Natural killer cell (primary cell): ENCODE data around the gene APC. TPM values are rescaled to one million over a fixed set of nuclear protein-coding genes. Genes with fewer than 3 reads are reported as not detected.

ENCODE experiments used
- ATAC-seq, 3 donors: fragments of 150-1000 bp in 2 of 3; fragments of 200-7000 bp in 1 of 3; cut with Tn5 transposase; 1 replicate in 1 of 3; 2 replicates in 2 of 3; pipeline ENCODE4 v1.10.0; 2021; ENCODE audit warnings: mild to moderate bottlenecking in 2 of 3, moderate library complexity in 2 of 3
- DNase-seq, 2 donors: peaks; one replicate each; pipeline versions ENCODE4 v3.0.0 to v3.0.0-alpha.2; 2013 to 2021; ENCODE audit warnings: mixed read lengths in 1 of 2
- H3K27ac ChIP-seq: one replicate; pipeline ENCODE4 v1.5.1; 2013; ENCODE audit warnings: mild to moderate bottlenecking, low read length
- H3K27me3 ChIP-seq: one replicate; pipeline ENCODE4 v1.6.1; 2013; ENCODE audit warnings: low read length; ENCODE audit not compliant: control insufficient read depth, insufficient read depth
- H3K36me3 ChIP-seq: one replicate; pipeline ENCODE4 v1.6.1; 2013; ENCODE audit warnings: low read length; ENCODE audit not compliant: control insufficient read depth, insufficient read depth
- H3K4me1 ChIP-seq: one replicate; pipeline ENCODE4 v1.6.1; 2013; ENCODE audit warnings: low read length; ENCODE audit not compliant: control insufficient read depth, insufficient read depth
- H3K4me3 ChIP-seq: one replicate; pipeline ENCODE4 v1.5.1; 2013; ENCODE audit warnings: low read length
- H3K9me3 ChIP-seq: one replicate; pipeline ENCODE4 v1.6.1; 2013; ENCODE audit warnings: low read length; ENCODE audit not compliant: control insufficient read depth, insufficient read depth
- H3K27ac Mint-ChIP-seq, 2 donors: one replicate each; pipeline ENCODE4 v1.8.0; 2022; ENCODE audit warnings: mild to moderate bottlenecking in 2 of 2, mixed read lengths in 2 of 2, moderate library complexity in 1 of 2
- H3K27me3 Mint-ChIP-seq, 2 donors: one replicate each; pipeline ENCODE4 v1.8.0; 2022; ENCODE audit warnings: low read depth in 2 of 2, mixed read lengths in 2 of 2
- H3K36me3 Mint-ChIP-seq: one replicate; pipeline ENCODE4 v1.8.0; 2022; ENCODE audit warnings: mixed read lengths
- H3K4me1 Mint-ChIP-seq, 2 donors: one replicate each; pipeline ENCODE4 v1.8.0; 2022; ENCODE audit warnings: mixed read lengths in 2 of 2
- H3K4me3 Mint-ChIP-seq: one replicate; pipeline ENCODE4 v1.8.0; 2022; ENCODE audit warnings: mild to moderate bottlenecking, moderate library complexity, mixed read lengths
- H3K9me3 Mint-ChIP-seq, 2 donors: one replicate each; pipeline ENCODE4 v1.8.0; 2022; ENCODE audit warnings: mixed read lengths in 2 of 2
- WGBS: methylation state at CpG from one replicate; pipeline ENCODE4 v1.1.7; 2013; ENCODE audit warnings: missing lambda C conversion rate; ENCODE audit not compliant: insufficient coverage; 5-methylcytosine and 5-hydroxymethylcytosine counted together
- intact Hi-C: fragments of 100-400 bp; cut with micrococcal nuclease; formaldehyde crosslinking; loops from one replicate; pipeline ENCODE4 v1.14.2; 2022
- total RNA-seq, 4 donors: library from RNA; stranded (reverse); fragments of 120-200 nt in 1 of 4; gene quantifications; one replicate each; pipeline versions ENCODE4 v1.2.3 to v1.2.4, GENCODE V29; 2013 to 2022
- TF ChIP-seq, protein P1 (sequence below): fragments of 200-600 bp; IDR thresholded peaks from one replicate; pipeline ENCODE4 v1.8.0; 2022; ENCODE audit warnings: antibody characterized with exemption

APC gene
- 10 to 100 TPM; 40.1 to 52.3 (median 49.0) TPM for total RNA-seq
- total RNA-seq (2013): 69.1 TPM

DNA sequence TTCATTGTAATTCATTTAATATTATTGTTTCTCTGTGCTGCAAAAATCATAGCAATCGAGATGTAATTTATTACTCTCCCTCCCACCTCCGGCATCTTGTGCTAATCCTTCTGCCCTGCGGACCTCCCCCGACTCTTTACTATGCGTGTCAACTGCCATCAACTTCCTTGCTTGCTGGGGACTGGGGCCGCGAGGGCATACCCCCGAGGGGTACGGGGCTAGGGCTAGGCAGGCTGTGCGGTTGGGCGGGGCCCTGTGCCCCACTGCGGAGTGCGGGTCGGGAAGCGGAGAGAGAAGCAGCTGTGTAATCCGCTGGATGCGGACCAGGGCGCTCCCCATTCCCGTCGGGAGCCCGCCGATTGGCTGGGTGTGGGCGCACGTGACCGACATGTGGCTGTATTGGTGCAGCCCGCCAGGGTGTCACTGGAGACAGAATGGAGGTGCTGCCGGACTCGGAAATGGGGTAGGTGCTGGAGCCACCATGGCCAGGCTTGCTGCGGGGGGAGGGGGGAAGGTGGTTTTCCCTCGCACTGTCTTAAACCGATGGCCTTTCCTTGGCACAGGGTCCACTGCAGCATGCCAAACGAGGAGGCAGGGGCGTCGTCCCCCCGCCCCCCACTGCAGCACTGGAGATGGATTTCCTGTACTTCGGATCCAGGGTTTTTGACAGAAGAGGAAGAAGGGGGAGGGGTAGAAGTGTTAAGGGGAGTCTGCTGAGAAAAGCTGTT is at the start of gene APC:
APC (plus strand) TSS at position 423 of the 728 bp plus-strand sequence. CDS start 17,006 bp downstream, outside the sequence.
- peaks cover 30 to 33% of the 10 kb centered on the region in 2 donors for H3K4me1 Mint-ChIP-seq
- H3K27me3 Mint-ChIP-seq: no peaks in the 10 kb centered on the region
- Histone ChIP-seq H3K4me3 (peak within 1 kb of the TSS; percentile 59), H3K27ac (peak within 1 kb of the TSS; percentile 24), H3K9me3 (no peaks in the 10 kb centered on the region), H3K4me1 (peaks cover 8% of the 10 kb centered on the region), H3K36me3 (no peaks in the 10 kb centered on the region), H3K27me3 (no peaks in the 10 kb centered on the region)
- peak within 1 kb of the TSS; percentile 98 for H3K4me3 Mint-ChIP-seq
- ATAC-seq (peak; percentile 96 to 98 (median 97)), DNase-seq (peak; percentile 82 to 86)
- no peaks in the 10 kb centered on the region for H3K9me3 Mint-ChIP-seq
- TF ChIP-seq, protein P1, sequence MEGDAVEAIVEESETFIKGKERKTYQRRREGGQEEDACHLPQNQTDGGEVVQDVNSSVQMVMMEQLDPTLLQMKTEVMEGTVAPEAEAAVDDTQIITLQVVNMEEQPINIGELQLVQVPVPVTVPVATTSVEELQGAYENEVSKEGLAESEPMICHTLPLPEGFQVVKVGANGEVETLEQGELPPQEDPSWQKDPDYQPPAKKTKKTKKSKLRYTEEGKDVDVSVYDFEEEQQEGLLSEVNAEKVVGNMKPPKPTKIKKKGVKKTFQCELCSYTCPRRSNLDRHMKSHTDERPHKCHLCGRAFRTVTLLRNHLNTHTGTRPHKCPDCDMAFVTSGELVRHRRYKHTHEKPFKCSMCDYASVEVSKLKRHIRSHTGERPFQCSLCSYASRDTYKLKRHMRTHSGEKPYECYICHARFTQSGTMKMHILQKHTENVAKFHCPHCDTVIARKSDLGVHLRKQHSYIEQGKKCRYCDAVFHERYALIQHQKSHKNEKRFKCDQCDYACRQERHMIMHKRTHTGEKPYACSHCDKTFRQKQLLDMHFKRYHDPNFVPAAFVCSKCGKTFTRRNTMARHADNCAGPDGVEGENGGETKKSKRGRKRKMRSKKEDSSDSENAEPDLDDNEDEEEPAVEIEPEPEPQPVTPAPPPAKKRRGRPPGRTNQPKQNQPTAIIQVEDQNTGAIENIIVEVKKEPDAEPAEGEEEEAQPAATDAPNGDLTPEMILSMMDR: no peak
- H3K36me3 Mint-ChIP-seq: no peaks in the 10 kb centered on the region
- under 1% methylated on average over 36 of the region's 36 CpGs for WGBS
- peak within 1 kb of the TSS; percentile 53 to 93 for H3K27ac Mint-ChIP-seq
- intact Hi-C loops: loop anchor here (1.0 kb wide), 2 partner anchors 30 to 124 kb away; partner anchors contain the start of gene SRP19

DNA sequence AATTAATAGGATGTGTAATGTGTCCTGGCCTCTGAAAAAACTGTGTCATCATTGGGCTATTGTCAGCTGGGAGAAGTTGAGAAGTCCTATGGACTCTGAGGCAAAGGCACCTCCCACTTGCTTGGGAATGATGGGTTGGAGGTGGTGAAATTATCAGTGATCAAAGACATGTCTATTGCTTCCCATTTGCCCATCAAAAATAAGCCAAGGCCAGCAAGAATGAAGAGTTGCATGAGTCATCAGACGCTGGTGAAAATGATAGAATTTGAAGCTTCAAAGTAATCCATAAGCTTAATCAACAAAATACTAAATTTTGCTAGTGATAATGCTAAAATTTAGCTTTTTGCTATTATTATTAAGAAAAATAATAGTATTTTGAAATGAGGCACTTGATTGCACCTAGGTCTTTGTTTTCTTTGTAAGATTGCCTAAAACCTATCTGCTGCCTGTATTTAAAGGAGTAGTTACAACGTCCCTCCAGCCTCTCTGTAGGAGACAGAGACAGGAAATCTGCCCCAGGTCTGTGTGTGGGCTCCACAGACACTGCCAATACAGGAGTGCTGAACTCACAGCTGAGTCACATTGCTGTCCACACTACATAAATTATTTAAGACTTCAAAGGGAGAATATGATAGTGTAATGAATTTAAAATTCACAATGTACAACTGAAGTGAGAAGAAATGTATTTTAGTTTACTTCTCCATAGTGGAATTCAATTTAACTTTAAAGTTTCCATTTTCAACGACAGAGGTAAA is 48.4 kb upstream of the APC start:
- intact Hi-C loops: no loop called here
- no peaks in the 10 kb centered on the region for H3K36me3 ChIP-seq
- H3K27me3 ChIP-seq: peaks cover 2% of the 10 kb centered on the region
- TF ChIP-seq, protein P1: no peak
- Mint-ChIP-seq H3K27ac (no peak overlapping the region), H3K36me3 (no peaks in the 10 kb centered on the region), H3K4me1 (no peaks in the 10 kb centered on the region), H3K4me3 (no peak overlapping the region), H3K9me3 (no peaks in the 10 kb centered on the region), H3K27me3 (peaks cover 27 to 67% of the 10 kb centered on the region in 2 donors)
- H3K9me3 ChIP-seq: no peaks in the 10 kb centered on the region
- H3K4me1 ChIP-seq: no peaks in the 10 kb centered on the region
- no peak for DNase-seq
- ATAC-seq: no peak
- 50% methylated on average over 2 of the region's 3 CpGs for WGBS
- no peak overlapping the region for H3K4me3 ChIP-seq
- H3K27ac ChIP-seq: no peak overlapping the region

DNA sequence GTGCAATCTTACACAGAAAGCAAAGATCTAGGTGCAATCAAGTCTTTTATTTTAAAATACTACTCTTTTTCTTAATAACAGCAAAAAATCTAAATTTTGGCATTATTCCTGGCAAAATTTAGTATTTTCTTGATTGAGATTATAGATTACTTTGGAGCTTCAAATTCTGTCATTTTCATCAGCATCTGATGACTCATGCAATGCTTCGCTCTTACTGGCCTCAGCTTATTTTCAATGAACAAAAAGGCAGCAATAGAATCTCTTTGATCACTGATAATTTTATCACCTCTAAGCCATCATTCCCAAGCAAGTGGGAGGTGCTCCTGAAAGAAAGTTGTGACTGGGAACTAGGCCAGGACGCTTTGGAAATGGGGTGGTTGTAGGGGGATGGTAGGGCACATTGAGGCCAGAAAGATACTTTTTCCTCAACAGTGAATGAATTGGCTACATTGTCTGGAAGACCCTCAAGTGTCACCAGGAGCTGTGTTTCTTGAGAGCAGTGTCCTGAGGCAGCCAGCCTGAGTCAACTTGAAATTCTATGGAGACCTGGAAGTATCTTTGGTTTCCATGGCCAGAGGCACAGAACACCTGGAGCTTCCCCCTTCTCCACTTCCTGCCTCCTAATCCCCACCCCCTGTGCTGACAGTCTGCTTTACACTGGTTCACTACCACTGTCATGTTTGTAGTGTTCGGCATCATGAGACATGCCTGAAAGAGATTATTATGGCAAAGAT is 46.9 kb upstream of the APC start:
- Histone ChIP-seq H3K9me3 (no peaks in the 10 kb centered on the region), H3K27ac (no peak overlapping the region), H3K4me3 (no peak overlapping the region), H3K4me1 (no peaks in the 10 kb centered on the region), H3K36me3 (no peaks in the 10 kb centered on the region), H3K27me3 (peaks cover 5% of the 10 kb centered on the region)
- no peak for ATAC-seq
- DNase-seq: no peak
- Mint-ChIP-seq H3K36me3 (no peaks in the 10 kb centered on the region), H3K9me3 (no peaks in the 10 kb centered on the region), H3K4me3 (no peak overlapping the region), H3K27me3 (peaks cover 31 to 80% of the 10 kb centered on the region in 2 donors), H3K27ac (no peak overlapping the region), H3K4me1 (no peaks in the 10 kb centered on the region)
- intact Hi-C loops: loop anchor here (1.0 kb wide), 1 partner anchor 67 kb away; no protein-coding TSS in a partner anchor
- WGBS: 92% methylated on average over 3 of the region's 3 CpGs
- TF ChIP-seq, protein P1: no peak
